DMS53 treated with DMSO at 0.1 percent for 48 hours (cell line): ENCODE data around the gene GUCY1A1.

Source experiments
- DNase-seq: peaks from one replicate; lab custom pipeline; 2025; ENCODE audit not compliant: unreplicated experiment; lab: John Stamatoyannopoulos, UW

Gene GUCY1A1

GRCh38 chr4:155773196-155773800 is 106.7 kb downstream of the GUCY1A1 start:
- no peak for DNase-seq

GRCh38 chr4:155774033-155774432 is 107.4 kb downstream of the GUCY1A1 start:
- no peak for DNase-seq

GRCh38 chr4:155777971-155778735 is 111.5 kb downstream of the GUCY1A1 start:
- no peak for DNase-seq

GRCh38 chr4:155780775-155781174 is 114.1 kb downstream of the GUCY1A1 start:
- no peak for DNase-seq

GRCh38 chr4:155781249-155781831 is 114.7 kb downstream of the GUCY1A1 start:
- DNase-seq: no peak
